H1 (cell line): ENCODE measurements around the gene NAXE. TPM values are rescaled to one million over a fixed set of nuclear protein-coding genes. Genes with fewer than 3 reads are reported as not detected.

ENCODE experiments used
- CTCF ChIA-PET: fragments of 300-600 bp; sonication (Branson Sonifier 250); formaldehyde crosslinking; loops from one replicate; lab custom pipeline; 2021; ENCODE audit not compliant: partially characterized antibody; lab: Charles Lee
- POLR2A ChIA-PET: fragments of 300-600 bp; sonication (Branson Sonifier 250); formaldehyde crosslinking; loops from one replicate; lab custom pipeline; 2021; ENCODE audit warnings: inconsistent platforms; ENCODE audit not compliant: partially characterized antibody; lab: Charles Lee
- DNase-seq, 2 experiments: peaks; one replicate each; pipeline versions ENCODE4 v3.0.0 to v3.0.0-alpha.2; 2010 to 2022; ENCODE audit warnings: low spot score in 2 of 2, low read depth in 1 of 2, mixed read lengths in 1 of 2
- FAIRE-seq: peaks from 2 replicates; lab custom pipeline; 2011; peaks lifted over from hg19 to GRCh38; lab: Jason Lieb, UNC
- H2AFZ ChIP-seq: 2 replicates; pipeline ENCODE4 v1.8.1; 2012; ENCODE audit warnings: low read length, inconsistent platforms
- H2AK5ac ChIP-seq: 2 replicates; pipeline ENCODE4 v1.6.1; 2013; ENCODE audit warnings: low read depth, low read length
- H2BK120ac ChIP-seq: replicated peaks from 2 replicates; pipeline ENCODE3; 2013; ENCODE audit warnings: low read depth, low read length, inconsistent platforms
- H2BK12ac ChIP-seq: 2 replicates; pipeline ENCODE4 v1.6.1; 2013; ENCODE audit warnings: low read depth, low read length
- H2BK15ac ChIP-seq: 2 replicates; pipeline ENCODE4 v1.6.1; 2013; ENCODE audit warnings: low read length
- H2BK20ac ChIP-seq: 2 replicates; pipeline ENCODE4 v1.6.1; 2013; ENCODE audit warnings: low read length
- H2BK5ac ChIP-seq: 2 replicates; pipeline ENCODE4 v1.6.1; 2013; ENCODE audit warnings: low read depth, low read length
- H3K14ac ChIP-seq: 2 replicates; pipeline ENCODE4 v1.6.1; 2013; ENCODE audit warnings: inconsistent platforms; ENCODE audit not compliant: insufficient read length
- H3K18ac ChIP-seq: 2 replicates; pipeline ENCODE4 v1.6.1; 2013; ENCODE audit warnings: low read length; ENCODE audit errors: extremely low read depth
- H3K23ac ChIP-seq: 2 replicates; pipeline ENCODE4 v1.6.1; 2013; ENCODE audit warnings: inconsistent platforms; ENCODE audit not compliant: insufficient read length
- H3K23me2 ChIP-seq: 2 replicates; pipeline ENCODE4 v1.6.1; 2013; ENCODE audit warnings: low read depth, low read length
- H3K27ac ChIP-seq: 2 replicates; pipeline ENCODE4 v1.6.1; 2011; ENCODE audit warnings: low read depth, low read length, inconsistent platforms
- H3K27me3 ChIP-seq, 4 experiments: replicated peaks in 1 of 4; 1 replicate in 1 of 4; 2 replicates in 3 of 4; pipeline versions ENCODE4 v1.6.1 to v1.8.1; 2011 to 2013; ENCODE audit warnings: low read length in 3 of 4, mild to moderate bottlenecking in 3 of 4, inconsistent platforms in 2 of 4, mixed read lengths in 2 of 4, moderate library complexity in 1 of 4; ENCODE audit not compliant: control insufficient read depth in 3 of 4, insufficient read depth in 3 of 4; ENCODE audit errors: extremely low read depth in 1 of 4
- H3K36me3 ChIP-seq, 4 experiments: 2 replicates each; pipeline versions ENCODE4 v1.6.1 to v1.8.1; 2011 to 2013; ENCODE audit warnings: mild to moderate bottlenecking in 4 of 4, low read length in 3 of 4, moderate library complexity in 2 of 4, control low read depth in 1 of 4, inconsistent platforms in 1 of 4; ENCODE audit not compliant: insufficient read depth in 4 of 4, control insufficient read depth in 2 of 4
- H3K4ac ChIP-seq: replicated peaks from 2 replicates; pipeline ENCODE3; 2013; ENCODE audit warnings: low read length, low read depth, mixed read lengths, inconsistent platforms; ENCODE audit not compliant: insufficient read length
- H3K4me1 ChIP-seq, 4 experiments: replicated peaks in 1 of 4; 1 replicate in 1 of 4; 2 replicates in 3 of 4; pipeline versions ENCODE4 v1.6.1 to v1.8.1; 2011 to 2013; ENCODE audit warnings: low read length in 3 of 4, inconsistent platforms in 2 of 4, mixed read lengths in 1 of 4; ENCODE audit not compliant: insufficient read depth in 4 of 4, control insufficient read depth in 3 of 4
- H3K4me2 ChIP-seq, 2 experiments: 2 replicates each; pipeline versions ENCODE4 v1.6.1 to v1.8.1; 2011 to 2013; ENCODE audit warnings: low read depth in 2 of 2, low read length in 2 of 2, control low read depth in 1 of 2, inconsistent platforms in 1 of 2, mild to moderate bottlenecking in 1 of 2; ENCODE audit not compliant: insufficient read depth in 1 of 2
- H3K4me3 ChIP-seq, 4 experiments: fragments of 200-600, 300-600 bp in 1 of 4; sonication (generic), shearing (Covaris generic), sonication (Bioruptor Twin) in 1 of 4; 2 replicates each; pipeline versions ENCODE4 v1.5.1 to v1.8.1; 2011 to 2016; ENCODE audit warnings: low read length in 4 of 4, low read depth in 3 of 4, control low read depth in 2 of 4, inconsistent platforms in 2 of 4, mild to moderate bottlenecking in 2 of 4, mixed read lengths in 1 of 4, moderate library complexity in 1 of 4; ENCODE audit not compliant: insufficient read depth in 2 of 4; ENCODE audit errors: extremely low read depth in 1 of 4
- H3K56ac ChIP-seq: replicated peaks from 2 replicates; pipeline ENCODE3; 2013; ENCODE audit warnings: low read depth, mild to moderate bottlenecking, mixed read lengths, low read length, inconsistent platforms; ENCODE audit not compliant: insufficient read length
- H3K79me1 ChIP-seq: 2 replicates; pipeline ENCODE4 v1.6.1; 2013; ENCODE audit warnings: low read depth, low read length, control low read depth
- H3K79me2 ChIP-seq, 2 experiments: 2 replicates each; pipeline versions ENCODE4 v1.6.1 to v1.8.1; 2012 to 2013; ENCODE audit warnings: low read length in 2 of 2, mild to moderate bottlenecking in 2 of 2, inconsistent platforms in 1 of 2; ENCODE audit not compliant: insufficient read depth in 2 of 2, control insufficient read depth in 1 of 2
- H3K9ac ChIP-seq, 4 experiments: replicated peaks in 1 of 4; 1 replicate in 1 of 4; 2 replicates in 3 of 4; pipeline versions ENCODE4 v1.6.1 to v1.8.1; 2011 to 2013; ENCODE audit warnings: low read depth in 3 of 4, low read length in 3 of 4, control low read depth in 2 of 4, mild to moderate bottlenecking in 2 of 4, moderate library complexity in 2 of 4, inconsistent platforms in 1 of 4; ENCODE audit errors: extremely low read depth in 1 of 4
- H3K9me3 ChIP-seq, 2 experiments: 2 replicates each; pipeline versions ENCODE4 v1.6.1 to v1.8.1; 2012 to 2013; ENCODE audit warnings: mild to moderate bottlenecking in 2 of 2, moderate library complexity in 2 of 2, control low read depth in 1 of 2, inconsistent platforms in 1 of 2, low read depth in 1 of 2, low read length in 1 of 2, mixed read lengths in 1 of 2; ENCODE audit not compliant: insufficient read depth in 2 of 2
- H4K20me1 ChIP-seq, 2 experiments: replicated peaks in 1 of 2; 2 replicates each; pipeline versions ENCODE3 to v1.8.1; 2011 to 2013; ENCODE audit warnings: inconsistent platforms in 2 of 2, low read length in 2 of 2, mild to moderate bottlenecking in 1 of 2; ENCODE audit not compliant: insufficient read depth in 2 of 2, control insufficient read depth in 1 of 2
- H4K5ac ChIP-seq: 2 replicates; pipeline ENCODE4 v1.6.1; 2013; ENCODE audit warnings: low read length, low read depth, mixed read lengths, inconsistent platforms; ENCODE audit not compliant: insufficient read length
- H4K8ac ChIP-seq: 2 replicates; pipeline ENCODE4 v1.8.0; 2013; ENCODE audit warnings: mild to moderate bottlenecking, moderate library complexity, low read length, inconsistent platforms; ENCODE audit not compliant: insufficient read depth; ENCODE audit errors: extremely low read depth
- H4K91ac ChIP-seq: replicated peaks from 2 replicates; pipeline ENCODE3; 2013; ENCODE audit warnings: low read length, mixed read lengths, inconsistent platforms; ENCODE audit not compliant: insufficient read length
- CHD1 ChIP-seq: IDR thresholded peaks from 2 replicates; pipeline ENCODE4 v1.6.1; 2012; ENCODE audit warnings: low read depth, low read length, improper control_type of control experiment
- CREB1 ChIP-seq: IDR thresholded peaks from 2 replicates; pipeline ENCODE4 v1.6.1; 2012; ENCODE audit warnings: inconsistent platforms
- EGR1 ChIP-seq: IDR thresholded peaks from 2 replicates; pipeline ENCODE4 v1.6.1; 2011; ENCODE audit warnings: low read depth, low read length, borderline replicate concordance
- HDAC2 ChIP-seq, 2 experiments: fragments of 300-600 bp in 1 of 2; sonication (generic) in 1 of 2; IDR thresholded peaks; 2 replicates each; pipeline ENCODE4 v1.6.1; 2011 to 2012; ENCODE audit warnings: low read depth in 2 of 2, low read length in 2 of 2, mild to moderate bottlenecking in 2 of 2, moderate library complexity in 2 of 2, borderline replicate concordance in 1 of 2, inconsistent platforms in 1 of 2
- KDM5A ChIP-seq: fragments of 200-600 bp; IDR thresholded peaks from 2 replicates; pipeline ENCODE4 v1.7.1; 2012; ENCODE audit warnings: mild to moderate bottlenecking, low read length, inconsistent platforms, mixed read lengths
- NANOG ChIP-seq: IDR thresholded peaks from 2 replicates; pipeline ENCODE4 v1.6.1; 2011; ENCODE audit warnings: low read length, low read depth, mild to moderate bottlenecking, inconsistent platforms; ENCODE audit not compliant: insufficient read depth, poor library complexity, severe bottlenecking
- POLR2A ChIP-seq, 2 experiments: IDR thresholded peaks; 1 replicate in 1 of 2; 2 replicates in 1 of 2; pipeline ENCODE4 v1.6.1; 2011; ENCODE audit warnings: low read depth in 2 of 2, low read length in 2 of 2, mild to moderate bottlenecking in 2 of 2; ENCODE audit errors: control extremely low read depth in 1 of 2
- RAD21 ChIP-seq, 2 experiments: IDR thresholded peaks in 1 of 2; conservative IDR thresholded peaks in 1 of 2; 2 replicates each; pipeline ENCODE4 v1.6.1; 2011; ENCODE audit warnings: low read depth in 2 of 2, low read length in 2 of 2, improper control_type of control experiment in 1 of 2, inconsistent platforms in 1 of 2, mild to moderate bottlenecking in 1 of 2, moderate library complexity in 1 of 2
- SIN3A ChIP-seq, 2 experiments: IDR thresholded peaks in 1 of 2; conservative IDR thresholded peaks in 1 of 2; 2 replicates each; pipeline ENCODE4 v1.6.1; 2011 to 2012; ENCODE audit warnings: low read length in 2 of 2, improper control_type of control experiment in 1 of 2, low read depth in 1 of 2, mild to moderate bottlenecking in 1 of 2
- TCF12 ChIP-seq: IDR thresholded peaks from 2 replicates; pipeline ENCODE4 v1.6.1; 2011; ENCODE audit warnings: low read depth, mild to moderate bottlenecking, low read length
- YY1 ChIP-seq: IDR thresholded peaks from 2 replicates; pipeline ENCODE4 v1.6.1; 2011; ENCODE audit warnings: low read depth, mild to moderate bottlenecking, low read length
- WGBS, 2 experiments: shearing (Covaris generic) in 1 of 2; methylation state at CpG; one replicate each; pipeline versions ENCODE4 v1.1.6 to v1.1.7; 2013 to 2015; ENCODE audit warnings: low lambda C conversion rate in 2 of 2, mixed read lengths in 2 of 2, inconsistent platforms in 1 of 2, low coverage in 1 of 2, missing lambda C conversion rate in 1 of 2; ENCODE audit not compliant: insufficient replicate concordance in 2 of 2, insufficient coverage in 1 of 2, insufficient read length in 1 of 2; ENCODE audit errors: extremely low coverage in 1 of 2, missing lambda C conversion rate in 1 of 2; 5-methylcytosine and 5-hydroxymethylcytosine counted together
- polyA plus RNA-seq, 7 experiments: library from polyadenylated mRNA; depleted of rRNA in 3 of 7; stranded (reverse) in 5 of 7; unstranded in 2 of 7; fragments of >200 nt in 5 of 7; fragments of 200-250 nt in 2 of 7; gene quantifications; 1 replicate in 5 of 7; 2 replicates in 1 of 7; 4 replicates in 1 of 7; pipeline versions ENCODE4 v1.2.1 to v1.2.3, GENCODE V29; 2011 to 2013; ENCODE audit warnings: missing spikeins in 2 of 7, mixed read lengths in 2 of 7
- total RNA-seq: library from RNA; stranded (reverse); fragmentation: NEBNext Ultra II Directional; extraction: Animal tissue kit (Norgen Biotek cat#: 25700); gene quantifications from 2 replicates; pipeline ENCODE4 v1.2.1, GENCODE V29; 2021
- TF ChIP-seq, protein P1 (sequence below): IDR thresholded peaks from 2 replicates; pipeline ENCODE4 v1.6.1; 2012; ENCODE audit warnings: inconsistent platforms

Gene NAXE
- total and polyA plus RNA-seq, 2 of the 8 experiments (the other 6 are each of a cell fraction or from before 2014, with no cell fraction given) = 73.1 to 74.3 TPM

DNA sequence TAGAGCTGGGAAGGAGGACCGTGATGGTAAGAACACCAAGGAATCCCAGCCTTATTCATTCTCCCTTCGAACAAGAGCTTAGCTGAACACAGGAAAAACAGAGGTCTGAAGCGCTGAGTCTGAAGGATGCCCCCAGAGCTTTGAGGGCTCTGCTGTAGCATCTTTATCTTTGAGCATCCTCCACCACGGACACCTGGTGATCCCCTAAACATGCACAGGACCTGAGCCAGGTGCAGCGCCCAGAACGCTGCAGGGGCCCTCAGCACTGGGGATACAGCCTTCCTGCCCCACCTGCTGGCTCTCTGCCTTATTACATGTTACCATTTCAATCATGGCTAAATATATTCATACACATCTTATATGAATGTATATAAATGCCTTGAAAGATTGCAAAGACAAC is 17.4 kb downstream of the NAXE start:
- Histone ChIP-seq H3K79me2 (no peaks in the 10 kb centered on the region), H2AFZ (no peak overlapping the region), H3K4ac (no peak overlapping the region), H4K5ac (no peak overlapping the region), H4K91ac (no peak overlapping the region), H2BK5ac (no peak overlapping the region), H3K36me3 (no peaks in the 10 kb centered on the region), H3K23me2 (no peaks in the 10 kb centered on the region), H3K4me1 (no peaks in the 10 kb centered on the region), H3K9ac (no peak overlapping the region), H4K8ac (no peak overlapping the region), H2BK20ac (no peak overlapping the region), H3K14ac (no peak overlapping the region), H3K56ac (no peak overlapping the region), H3K27me3 (no peaks in the 10 kb centered on the region), H3K79me1 (no peaks in the 10 kb centered on the region), H2BK120ac (no peak overlapping the region), H4K20me1 (no peaks in the 10 kb centered on the region), H3K4me3 (no peak overlapping the region), H3K9me3 (no peaks in the 10 kb centered on the region), H2AK5ac (no peak overlapping the region), H3K27ac (no peak overlapping the region), H3K18ac (no peak overlapping the region), H2BK12ac (no peak overlapping the region), H3K4me2 (no peak overlapping the region), H3K23ac (no peak overlapping the region), H2BK15ac (no peak overlapping the region; the same call in 1 of the 2 replicates)
- DNase-seq (peak in 1 of 2 experiments; percentile 62), FAIRE-seq (peak; percentile 39)
- 64% methylated on average over 6 of the region's 6 CpGs; no CpG with 5 or more reads in 1 of the 2 experiments for WGBS, 2 experiments
- POLR2A ChIA-PET = interaction anchor here (1.0 to 1.8 kb wide), 4 partner anchors 10 to 22 kb away, joined by 3 to 22 read pairs (median 4); partner anchors contain the start of genes HAPLN2 and NAXE
- CTCF ChIA-PET = interaction anchor here (1.0 to 6.4 kb wide), 21 partner anchors 9 to 229 kb away, joined by 3 to 55 read pairs (median 5); partner anchors contain the start of genes HAPLN2, NAXE and TTC24
- TF ChIP-seq CHD1 (no peak), NANOG (no peak), YY1 (no peak), KDM5A (no peak), POLR2A (IDR thresholded peaks at IDR 0.05; ENCODE audit: control extremely low read depth in 1 of 2, low read depth in 2 of 2, low read length in 2 of 2) (no peak), RAD21 (IDR thresholded peaks at IDR 0.05 in 1 of 2, conservative IDR thresholded peaks at IDR 0.05 in 1 of 2; ENCODE audit: low read depth in 2 of 2, low read length in 2 of 2) (peak; percentile 53 to 67), EGR1 (no peak), SIN3A (conservative IDR thresholded peaks at IDR 0.05 in 1 of 2, IDR thresholded peaks at IDR 0.05 in 1 of 2; ENCODE audit: low read depth in 1 of 2, low read length in 2 of 2) (no peak), HDAC2 (IDR thresholded peaks at IDR 0.05; ENCODE audit: borderline replicate concordance in 1 of 2, low read depth in 2 of 2, low read length in 2 of 2) (no peak), CREB1 (no peak), TCF12 (peak; percentile 76)
- TF ChIP-seq, protein P1, sequence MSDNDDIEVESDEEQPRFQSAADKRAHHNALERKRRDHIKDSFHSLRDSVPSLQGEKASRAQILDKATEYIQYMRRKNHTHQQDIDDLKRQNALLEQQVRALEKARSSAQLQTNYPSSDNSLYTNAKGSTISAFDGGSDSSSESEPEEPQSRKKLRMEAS = no peak
